NOMO-1 treated with DMSO at 0.1 percent for 48 hours (cell line): ENCODE measurements around the gene FAM89B.
A peak's percentile ranks its signal among the peaks of the same experiment; 100 is the strongest.
"Not testable (repeated sequence)": the region's sequence is repeated elsewhere in the genome, so short reads cannot be mapped to it uniquely, and the experiment has no call there.

Experiments
- DNase-seq: peaks from one replicate; lab custom pipeline; 2025; ENCODE audit not compliant: unreplicated experiment; lab: John Stamatoyannopoulos, UW

The FAM89B gene

DNA sequence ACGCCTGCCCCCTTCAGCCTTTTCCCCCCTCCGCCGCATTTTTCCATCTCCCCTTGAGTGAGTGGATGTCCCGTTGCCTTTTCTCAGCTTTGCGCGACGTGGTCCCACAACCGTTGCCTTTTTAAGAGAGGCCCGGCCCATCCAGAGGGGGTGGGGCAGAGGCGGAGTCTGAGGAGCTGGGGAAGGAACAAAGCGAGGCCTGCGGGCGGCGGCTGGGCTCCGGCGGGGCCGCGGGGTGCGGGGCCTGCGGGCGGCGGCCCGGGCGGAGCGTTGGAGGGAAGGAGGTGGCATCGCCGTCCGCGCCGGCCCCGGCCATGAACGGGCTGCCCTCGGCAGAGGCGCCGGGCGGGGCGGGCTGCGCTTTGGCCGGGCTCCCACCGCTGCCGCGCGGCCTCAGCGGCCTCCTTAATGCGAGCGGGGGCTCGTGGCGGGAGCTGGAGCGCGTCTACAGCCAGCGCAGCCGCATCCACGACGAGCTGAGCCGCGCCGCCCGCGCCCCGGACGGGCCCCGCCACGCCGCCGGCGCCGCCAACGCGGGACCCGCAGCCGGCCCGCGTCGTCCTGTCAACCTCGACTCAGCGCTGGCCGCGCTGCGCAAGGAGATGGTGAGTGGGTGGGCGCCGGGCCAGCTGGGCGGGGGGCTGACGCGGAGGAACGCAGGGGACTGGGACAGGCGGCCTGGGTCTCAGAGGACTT, at the start of gene FAM89B:
TSS of gene FAM89B (plus strand) at position 183 of the 696 bp plus-strand sequence. CDS start at position 315, 132 bp downstream.
- peak; percentile 83 for DNase-seq

DNA sequence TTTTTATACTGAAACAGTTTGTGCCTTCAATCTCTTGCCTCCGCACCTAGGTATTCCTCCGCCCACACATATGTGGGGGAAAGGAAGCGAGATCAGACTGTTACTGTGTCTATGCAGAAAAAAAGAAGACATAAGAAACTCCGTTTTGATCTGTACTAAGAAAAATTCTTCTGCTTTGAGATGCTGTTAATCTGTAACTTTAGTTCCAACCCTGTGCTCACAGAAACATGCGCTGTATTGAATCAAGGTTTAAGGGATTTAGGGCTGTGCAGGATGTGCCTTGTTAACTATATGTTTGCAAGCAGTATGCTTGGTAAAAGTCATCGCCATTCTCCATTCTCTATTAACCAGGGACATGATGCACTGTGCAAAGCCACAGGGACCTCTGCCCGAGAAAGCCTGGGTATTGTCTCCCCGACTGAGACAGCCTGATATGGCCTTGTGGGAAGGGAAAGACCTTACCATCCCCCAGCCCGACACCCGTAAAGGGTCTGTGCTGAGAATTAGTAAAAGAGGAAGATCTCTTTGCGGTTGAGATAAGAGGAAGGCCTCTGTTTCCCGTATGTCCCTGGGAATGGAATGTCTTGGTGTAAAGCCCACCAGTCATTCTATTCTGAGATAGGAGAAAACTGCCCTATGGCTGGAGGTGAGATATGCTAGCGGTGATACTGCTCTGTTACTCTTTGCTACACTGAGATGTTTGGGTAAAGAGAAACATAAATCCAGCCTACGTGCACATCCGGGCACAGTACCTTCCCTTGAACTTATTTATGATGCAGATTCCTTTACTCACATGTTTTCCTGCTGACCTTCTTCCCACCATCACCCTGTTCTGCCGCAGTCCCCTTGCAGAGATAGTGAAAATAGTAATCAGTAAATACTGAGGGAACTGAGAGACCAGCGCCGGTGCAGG, 49.4 kb upstream of the FAM89B start:
- DNase-seq = peak; percentile 32

DNA sequence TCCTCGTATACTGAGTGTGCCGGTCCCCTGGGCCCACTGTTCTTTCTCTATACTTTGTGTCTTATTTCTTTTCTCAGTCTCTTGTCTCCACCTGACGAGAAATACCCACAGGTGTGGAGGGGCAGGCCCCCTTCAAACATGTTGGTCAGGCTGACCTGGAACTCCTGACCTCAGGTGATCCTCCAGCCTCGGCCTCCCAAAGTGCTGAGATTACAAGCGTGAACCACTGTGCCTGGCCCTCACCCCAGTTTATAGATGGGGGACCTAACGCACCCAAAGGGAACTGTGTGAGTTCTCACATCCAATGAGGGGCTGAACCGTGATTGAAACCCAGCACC, 48.7 kb upstream of the FAM89B start:
- DNase-seq = not testable (repeated sequence)

DNA sequence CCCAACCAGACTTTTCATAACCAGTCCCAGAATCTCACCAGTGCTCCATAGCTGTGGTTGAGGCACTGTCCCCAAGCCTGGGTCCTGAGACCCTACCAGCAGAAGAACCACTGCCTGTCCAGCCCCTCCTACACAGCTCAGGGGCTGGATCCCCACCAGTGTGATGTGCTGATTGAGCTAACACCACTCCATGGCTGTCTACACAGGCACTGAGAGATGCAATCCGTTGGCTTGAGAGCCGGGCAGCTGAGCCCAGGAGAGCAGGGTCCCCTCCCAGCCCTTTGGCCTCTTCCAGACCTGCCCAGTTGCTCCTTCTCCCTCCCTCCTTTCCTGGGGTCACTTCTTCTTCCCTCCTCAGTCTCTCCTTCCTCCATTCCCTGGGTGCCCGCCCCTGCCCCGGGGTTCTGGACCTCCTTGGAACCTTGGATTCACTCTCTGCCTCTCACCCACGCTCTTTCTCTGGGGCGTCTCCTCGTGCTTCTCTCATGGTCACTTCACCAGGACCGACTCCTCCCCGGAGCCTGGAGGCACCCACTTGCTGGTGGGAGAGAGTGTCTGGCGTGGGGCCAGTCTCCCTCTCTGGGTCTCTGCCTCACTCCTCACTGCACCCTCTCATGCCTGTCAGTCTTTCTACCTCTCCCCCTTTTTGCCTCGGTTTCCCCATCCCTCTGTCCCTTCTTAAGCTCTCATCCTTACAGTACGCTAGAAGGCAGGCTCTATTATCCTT, 48.2 kb upstream of the FAM89B start:
- DNase-seq = no peak

DNA sequence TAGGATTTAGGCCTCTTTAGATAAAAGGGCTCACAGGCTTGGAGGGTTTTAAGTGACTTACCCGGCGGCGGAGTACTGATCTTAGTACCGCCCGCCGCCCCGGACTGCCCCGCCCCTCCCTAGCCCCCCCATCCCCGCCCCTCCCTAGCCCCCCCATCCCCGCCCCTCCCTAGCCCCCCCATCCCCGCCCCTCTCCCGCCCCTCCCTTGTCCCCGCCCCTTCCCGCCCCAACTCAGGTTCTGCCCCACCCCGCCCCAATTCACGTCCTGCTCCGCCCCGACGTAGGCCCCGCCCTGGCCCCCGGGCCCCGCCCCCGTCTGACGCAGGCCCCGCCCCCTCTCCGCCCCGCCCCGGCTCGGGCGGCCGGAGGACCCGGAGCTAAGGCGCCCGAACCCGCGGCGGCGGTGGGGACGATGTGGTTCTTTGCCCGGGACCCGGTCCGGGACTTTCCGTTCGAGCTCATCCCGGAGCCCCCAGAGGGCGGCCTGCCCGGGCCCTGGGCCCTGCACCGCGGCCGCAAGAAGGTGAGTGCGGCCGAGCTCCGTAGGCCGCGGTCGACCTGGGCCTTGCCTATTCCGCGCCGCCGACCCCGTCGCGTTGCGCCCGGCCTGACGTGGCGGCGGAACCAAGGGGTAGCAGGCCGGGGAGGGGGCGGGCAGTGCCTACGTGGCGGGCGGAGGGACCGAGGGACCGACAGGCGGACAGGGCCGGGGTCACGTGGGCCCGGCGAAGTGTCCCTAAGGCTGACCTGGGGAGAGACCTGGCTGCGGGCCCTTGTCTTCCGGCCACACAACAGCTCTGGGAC, 47.4 kb upstream of the FAM89B start, which contains the start of gene SCYL1:
TSS of gene SCYL1 (plus strand) at position 343 of the 805 bp plus-strand sequence. CDS start at position 414, 71 bp downstream.
- DNase-seq = peak; percentile 63

DNA sequence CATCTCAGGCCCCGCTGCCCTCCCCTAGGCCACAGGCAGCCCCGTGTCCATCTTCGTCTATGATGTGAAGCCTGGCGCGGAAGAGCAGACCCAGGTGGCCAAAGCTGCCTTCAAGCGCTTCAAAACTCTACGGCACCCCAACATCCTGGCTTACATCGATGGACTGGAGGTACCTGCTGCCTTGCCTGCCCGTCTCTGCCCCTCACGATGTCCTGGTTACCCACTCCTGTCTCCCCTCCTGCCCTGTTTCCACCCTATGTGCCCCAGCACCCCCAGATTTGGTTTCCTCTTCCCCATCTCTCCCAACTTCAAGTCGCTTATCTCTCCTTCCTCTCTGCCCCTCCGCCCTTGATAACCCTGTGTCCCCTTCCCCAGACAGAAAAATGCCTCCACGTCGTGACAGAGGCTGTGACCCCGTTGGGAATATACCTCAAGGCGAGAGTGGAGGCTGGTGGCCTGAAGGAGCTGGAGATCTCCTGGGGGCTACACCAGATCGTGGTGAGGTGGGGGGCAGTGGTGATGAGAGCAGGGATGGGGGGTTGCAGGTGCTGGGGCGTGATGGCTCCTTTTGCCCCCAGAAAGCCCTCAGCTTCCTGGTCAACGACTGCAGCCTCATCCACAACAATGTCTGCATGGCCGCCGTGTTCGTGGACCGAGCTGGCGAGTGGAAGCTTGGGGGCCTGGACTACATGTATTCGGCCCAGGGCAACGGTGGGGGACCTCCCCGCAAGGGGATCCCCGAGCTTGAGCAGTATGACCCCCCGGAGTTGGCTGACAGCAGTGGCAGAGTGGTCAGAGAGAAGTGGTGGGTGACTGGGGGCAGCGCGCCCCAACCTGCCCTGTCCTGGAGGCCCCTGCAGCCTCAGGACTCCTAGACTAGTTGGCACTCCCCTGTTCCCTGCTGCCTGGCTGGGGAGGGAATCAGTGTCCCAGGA, 46.5 kb upstream of the FAM89B start:
- DNase-seq = no peak

DNA sequence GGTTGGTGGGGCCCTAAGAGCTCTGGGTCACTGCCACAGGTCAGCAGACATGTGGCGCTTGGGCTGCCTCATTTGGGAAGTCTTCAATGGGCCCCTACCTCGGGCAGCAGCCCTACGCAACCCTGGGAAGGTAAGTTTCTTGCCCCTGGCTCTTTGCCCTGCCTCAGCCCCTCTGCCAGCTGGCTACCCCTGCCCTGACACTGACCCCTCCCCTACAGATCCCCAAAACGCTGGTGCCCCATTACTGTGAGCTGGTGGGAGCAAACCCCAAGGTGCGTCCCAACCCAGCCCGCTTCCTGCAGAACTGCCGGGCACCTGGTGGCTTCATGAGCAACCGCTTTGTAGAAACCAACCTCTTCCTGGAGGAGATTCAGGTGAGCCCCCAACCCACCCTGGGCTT, 45.6 kb upstream of the FAM89B start:
- DNase-seq = no peak

DNA sequence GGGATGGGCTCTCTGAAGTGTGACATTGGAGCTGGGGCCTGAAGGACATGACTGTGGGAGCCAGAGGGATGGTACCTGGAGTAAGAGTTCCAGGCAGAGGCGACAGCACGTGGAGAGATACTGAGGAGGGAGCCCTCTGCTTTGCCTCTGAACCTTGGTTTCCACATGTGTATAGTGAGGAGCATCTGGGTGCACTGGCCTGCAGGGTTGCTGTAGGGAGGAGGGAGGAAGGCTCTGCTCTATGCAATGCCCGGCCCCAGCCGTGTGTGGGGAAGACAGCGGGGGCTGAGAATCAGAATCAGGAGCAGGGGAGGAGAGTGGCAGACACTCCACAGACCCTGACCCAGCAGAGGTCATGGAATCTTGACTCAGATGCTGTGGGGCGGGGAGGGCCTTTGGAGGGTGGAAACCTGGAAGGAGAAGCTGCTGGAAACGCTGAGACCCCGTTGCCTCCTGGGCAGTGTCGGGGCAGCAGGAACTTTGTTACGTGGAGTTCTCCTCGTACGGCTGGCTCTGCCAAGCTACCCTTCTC, 43.5 kb upstream of the FAM89B start:
- no peak for DNase-seq

DNA sequence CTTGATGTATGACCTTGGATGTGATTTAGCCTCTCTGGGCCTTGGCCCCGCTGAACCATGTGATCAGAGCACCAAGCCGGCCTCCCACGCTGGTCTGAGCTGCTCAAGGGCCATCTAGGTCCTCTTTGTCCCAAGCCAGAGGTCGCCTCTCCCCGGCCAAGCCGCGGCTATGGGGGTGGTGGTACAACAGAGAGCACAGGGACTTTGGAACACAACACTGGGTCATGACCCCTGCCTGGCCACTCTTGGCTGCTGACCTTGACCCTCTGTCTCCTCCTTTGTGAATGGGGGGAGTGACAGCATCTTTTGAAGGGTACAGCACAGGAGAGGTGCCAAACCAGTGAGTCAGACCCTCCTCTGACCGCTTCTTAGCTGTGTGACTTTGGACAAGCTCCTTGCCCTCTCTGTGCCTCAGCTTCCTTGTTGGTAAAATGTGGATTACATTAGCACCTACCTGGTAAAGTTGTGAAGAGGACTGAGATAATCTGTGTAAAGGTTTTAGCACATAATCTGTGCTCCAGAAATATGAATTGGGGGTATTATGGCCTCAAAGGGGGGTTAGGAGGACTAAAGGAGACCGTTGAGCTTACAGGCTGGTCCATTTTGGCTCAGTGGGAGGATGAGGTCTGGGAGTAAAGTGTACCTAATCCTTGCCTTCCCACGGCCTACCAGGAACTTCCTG, 42.7 kb upstream of the FAM89B start:
- no peak for DNase-seq

DNA sequence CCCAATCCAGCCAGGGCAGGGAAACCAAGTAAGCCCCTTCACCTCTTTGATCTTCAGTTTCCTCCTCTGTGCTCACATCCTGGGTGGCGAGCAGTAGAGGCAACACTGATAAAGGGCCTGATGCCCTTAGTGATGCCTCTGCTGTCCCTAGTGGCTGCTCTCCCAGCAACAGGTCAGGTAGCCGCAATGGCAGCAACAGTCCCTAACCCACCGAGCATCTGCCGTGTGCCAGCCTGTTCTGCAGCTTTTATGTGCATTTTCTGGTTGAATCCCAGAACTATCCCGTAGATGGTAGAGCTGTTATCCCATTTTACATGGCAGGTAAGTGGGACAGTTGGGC, 42.2 kb upstream of the FAM89B start:
- DNase-seq = no peak

DNA sequence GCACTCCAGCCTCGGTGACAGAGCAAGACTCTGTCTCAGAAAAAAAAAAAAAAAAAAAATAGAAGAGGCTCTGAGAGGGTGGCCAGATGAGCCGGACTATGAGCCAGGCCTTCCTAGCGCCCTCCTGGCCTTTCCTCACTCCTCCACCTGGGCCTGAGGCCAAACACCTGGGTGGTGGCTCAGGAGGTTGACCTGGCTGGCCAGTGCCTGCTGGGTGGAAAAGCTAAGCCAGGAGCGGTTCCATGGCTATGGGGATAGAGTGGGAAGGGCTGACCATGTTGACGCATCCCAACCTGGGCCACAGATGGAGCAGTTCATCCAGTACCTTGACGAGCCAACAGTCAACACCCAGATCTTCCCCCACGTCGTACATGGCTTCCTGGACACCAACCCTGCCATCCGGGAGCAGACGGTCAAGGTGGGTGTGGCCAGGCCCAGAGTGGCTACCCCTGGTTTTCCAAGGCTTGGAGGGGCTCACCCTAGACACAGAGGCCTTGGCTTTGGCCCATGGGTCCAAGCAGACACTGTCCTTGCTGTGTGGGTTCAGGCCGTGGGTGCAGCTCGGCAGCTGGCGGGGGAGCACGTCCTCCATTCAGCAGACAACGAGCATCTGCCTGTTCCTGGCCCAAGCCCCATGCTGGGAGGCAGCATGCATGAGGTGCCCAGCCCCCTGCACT, 39.8 kb upstream of the FAM89B start:
- no peak for DNase-seq

DNA sequence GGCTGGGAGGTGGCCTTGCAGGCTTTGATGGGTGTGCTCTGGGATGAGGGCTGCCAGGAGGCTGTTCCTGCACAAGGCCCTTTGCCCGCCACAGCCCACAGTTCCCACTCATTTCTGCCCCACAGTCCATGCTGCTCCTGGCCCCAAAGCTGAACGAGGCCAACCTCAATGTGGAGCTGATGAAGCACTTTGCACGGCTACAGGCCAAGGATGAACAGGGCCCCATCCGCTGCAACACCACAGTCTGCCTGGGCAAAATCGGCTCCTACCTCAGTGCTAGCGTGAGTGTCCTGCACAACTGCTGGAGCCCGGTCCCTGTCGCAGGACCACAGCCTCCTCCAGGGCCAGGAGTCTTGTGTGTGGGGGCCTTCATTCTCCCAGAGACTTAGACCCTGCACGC, 37.2 kb upstream of the FAM89B start:
- no peak for DNase-seq

DNA sequence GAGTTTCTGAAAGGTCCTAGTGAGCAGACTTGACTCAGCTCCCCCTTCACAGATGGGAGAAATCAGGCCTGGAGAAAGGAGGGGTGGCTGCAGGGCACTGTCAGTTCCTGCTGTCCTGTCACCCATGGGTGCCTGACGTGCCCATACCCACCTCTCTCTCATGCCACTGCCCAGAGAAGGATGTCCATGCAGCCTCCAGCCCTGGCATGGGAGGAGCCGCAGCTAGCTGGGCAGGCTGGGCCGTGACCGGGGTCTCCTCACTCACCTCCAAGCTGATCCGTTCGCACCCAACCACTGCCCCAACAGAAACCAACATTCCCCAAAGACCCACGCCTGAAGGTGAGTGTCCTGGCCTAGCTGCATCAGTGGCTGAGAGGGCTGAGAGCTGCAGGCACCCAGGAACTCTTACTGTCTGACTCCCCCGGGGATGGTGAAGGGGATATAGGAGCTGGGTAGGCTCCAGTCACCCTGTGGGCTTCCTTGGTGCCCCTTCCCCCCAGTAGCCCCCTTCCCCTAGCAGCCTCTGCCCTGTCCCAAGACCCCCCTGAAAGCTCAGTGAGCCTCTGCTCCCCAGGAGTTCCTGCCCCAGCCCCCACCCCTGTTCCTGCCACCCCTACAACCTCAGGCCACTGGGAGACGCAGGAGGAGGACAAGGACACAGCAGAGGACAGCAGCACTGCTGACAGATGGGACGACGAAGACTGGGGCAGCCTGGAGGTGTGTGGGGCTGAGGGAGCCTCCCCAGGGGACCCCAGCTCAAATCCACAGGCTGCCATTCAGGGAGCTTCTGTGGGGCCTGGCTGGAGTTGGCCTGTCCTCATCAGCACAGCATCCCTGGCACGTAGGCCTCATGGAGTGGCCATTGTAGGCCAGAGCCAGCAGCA, 35.7 kb upstream of the FAM89B start:
- DNase-seq = no peak

DNA sequence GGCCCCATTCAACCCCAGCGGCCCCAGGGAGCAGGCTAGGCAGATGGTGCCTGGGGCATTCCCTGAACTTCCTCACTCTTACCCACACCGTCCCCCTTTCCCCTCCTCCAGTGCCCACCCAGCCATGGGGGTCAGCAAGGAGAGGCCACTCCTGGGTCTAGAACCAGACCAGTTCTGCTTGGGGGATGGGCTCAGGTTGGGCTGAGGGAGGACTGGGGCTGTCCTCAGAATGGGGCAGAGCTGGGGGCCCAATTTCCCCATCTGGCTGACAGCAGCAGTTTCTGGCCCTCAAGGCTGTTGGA, 35.1 kb upstream of the FAM89B start:
- DNase-seq = no peak

DNA sequence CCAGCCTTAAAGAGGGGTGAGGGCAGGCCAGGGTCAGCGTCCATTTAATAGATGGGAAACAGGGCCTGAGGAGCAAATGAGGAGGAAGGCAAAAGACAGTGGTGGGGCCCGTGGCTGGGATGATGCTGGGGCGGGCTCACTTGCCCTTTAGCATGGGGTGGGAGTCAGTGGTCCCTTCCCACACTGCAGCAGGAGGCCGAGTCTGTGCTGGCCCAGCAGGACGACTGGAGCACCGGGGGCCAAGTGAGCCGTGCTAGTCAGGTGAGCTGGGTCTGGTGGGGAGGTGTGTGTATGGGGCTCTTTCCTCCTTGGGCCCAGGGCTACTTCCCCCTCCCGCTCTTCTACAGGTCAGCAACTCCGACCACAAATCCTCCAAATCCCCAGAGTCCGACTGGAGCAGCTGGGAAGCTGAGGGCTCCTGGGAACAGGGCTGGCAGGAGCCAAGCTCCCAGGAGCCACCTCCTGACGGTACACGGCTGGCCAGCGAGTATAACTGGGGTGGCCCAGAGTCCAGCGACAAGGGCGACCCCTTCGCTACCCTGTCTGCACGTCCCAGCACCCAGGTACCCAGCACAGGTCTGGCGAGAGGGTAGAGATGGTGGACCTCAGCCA, 34.6 kb upstream of the FAM89B start:
- DNase-seq = no peak

DNA sequence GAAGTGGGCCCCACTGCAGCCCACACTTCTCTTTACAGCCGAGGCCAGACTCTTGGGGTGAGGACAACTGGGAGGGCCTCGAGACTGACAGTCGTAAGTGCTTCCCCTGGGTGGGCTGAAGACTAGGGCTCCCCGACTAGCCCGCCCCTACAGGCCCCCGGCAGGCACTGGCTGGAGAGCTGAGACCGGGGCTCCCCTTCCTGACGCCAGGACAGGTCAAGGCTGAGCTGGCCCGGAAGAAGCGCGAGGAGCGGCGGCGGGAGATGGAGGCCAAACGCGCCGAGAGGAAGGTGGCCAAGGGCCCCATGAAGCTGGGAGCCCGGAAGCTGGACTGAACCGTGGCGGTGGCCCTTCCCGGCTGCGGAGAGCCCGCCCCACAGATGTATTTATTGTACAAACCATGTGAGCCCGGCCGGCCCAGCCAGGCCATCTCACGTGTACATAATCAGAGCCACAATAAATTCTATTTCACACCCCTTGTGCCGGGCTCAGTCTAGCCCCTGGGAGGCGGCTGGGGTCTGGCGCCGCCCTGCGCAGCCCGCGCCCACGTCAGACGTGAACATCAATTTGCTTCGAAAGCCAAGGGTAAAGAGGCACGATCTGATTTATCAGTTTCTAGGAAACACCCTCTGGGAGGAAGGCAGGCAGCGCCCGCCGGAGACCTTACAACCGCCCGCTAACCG, 34.0 kb upstream of the FAM89B start:
- DNase-seq = no peak
